Measurements from ENCODE around the gene BICD2.

DNA sequence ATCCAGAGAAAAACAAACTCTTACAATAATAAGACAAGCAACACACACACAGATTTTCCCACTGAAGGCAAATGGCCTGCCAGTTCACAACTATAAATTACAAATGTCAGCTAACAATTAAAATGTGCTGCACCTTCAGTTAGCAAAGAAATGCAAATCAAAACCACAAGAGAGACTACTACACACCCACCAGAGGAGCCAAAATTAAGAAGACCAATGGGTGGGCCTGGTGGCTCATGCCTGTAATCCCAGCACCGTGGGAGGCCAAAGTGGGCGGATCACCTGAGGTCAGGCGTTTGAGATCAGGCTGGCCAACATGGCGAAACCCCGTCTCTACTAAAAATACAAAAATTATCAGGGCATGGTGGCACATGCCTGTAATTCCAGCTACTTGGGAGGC, 79.6 kb downstream of the BICD2 start:
- no peak for TF ChIP-seq POLR2A (IDR thresholded peaks at IDR 0.05)
- TF ChIP-seq, protein P1, sequence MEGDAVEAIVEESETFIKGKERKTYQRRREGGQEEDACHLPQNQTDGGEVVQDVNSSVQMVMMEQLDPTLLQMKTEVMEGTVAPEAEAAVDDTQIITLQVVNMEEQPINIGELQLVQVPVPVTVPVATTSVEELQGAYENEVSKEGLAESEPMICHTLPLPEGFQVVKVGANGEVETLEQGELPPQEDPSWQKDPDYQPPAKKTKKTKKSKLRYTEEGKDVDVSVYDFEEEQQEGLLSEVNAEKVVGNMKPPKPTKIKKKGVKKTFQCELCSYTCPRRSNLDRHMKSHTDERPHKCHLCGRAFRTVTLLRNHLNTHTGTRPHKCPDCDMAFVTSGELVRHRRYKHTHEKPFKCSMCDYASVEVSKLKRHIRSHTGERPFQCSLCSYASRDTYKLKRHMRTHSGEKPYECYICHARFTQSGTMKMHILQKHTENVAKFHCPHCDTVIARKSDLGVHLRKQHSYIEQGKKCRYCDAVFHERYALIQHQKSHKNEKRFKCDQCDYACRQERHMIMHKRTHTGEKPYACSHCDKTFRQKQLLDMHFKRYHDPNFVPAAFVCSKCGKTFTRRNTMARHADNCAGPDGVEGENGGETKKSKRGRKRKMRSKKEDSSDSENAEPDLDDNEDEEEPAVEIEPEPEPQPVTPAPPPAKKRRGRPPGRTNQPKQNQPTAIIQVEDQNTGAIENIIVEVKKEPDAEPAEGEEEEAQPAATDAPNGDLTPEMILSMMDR (IDR thresholded peaks at IDR 0.05): no peak

Data from prostate gland (tissue), 2 donors.